GM12878 (cell line): Measurements from ENCODE around the gene GSE1. TPM values are rescaled to one million over a fixed set of nuclear protein-coding genes. Genes with fewer than 3 reads are reported as not detected.

Experiments used
- ATAC-seq: fragments of 200-7000 bp; cut with Tn5 transposase; 3 replicates; pipeline ENCODE4 v1.9.1; 2020; ENCODE audit warnings: mild to moderate bottlenecking, moderate library complexity
- BruUV-seq: library from RNA; stranded (reverse); fragments of 400-500 nt; replicated peaks from 2 replicates; lab custom pipeline; 2021; lab: Mats Ljungman, UMichigan
- CTCF ChIA-PET: fragments of 300-600 bp; sonication (Branson Sonifier 250); formaldehyde crosslinking; extraction: SDS; loops from one replicate; lab custom pipeline; 2021; ENCODE audit warnings: inconsistent platforms; lab: Yijun Ruan, JAX
- POLR2A ChIA-PET: fragments of 350-600 bp; formaldehyde crosslinking; extraction: SDS; loops from one replicate; lab custom pipeline; 2021; ENCODE audit warnings: inconsistent platforms; lab: Charles Lee
- RAD21 ChIA-PET: fragments of 300-600 bp; sonication (Branson Sonifier 250); formaldehyde crosslinking; loops from one replicate; lab custom pipeline; 2023; ENCODE audit warnings: antibody characterized with exemption; ENCODE audit not compliant: unreplicated experiment; lab: Charles Lee
- SMC1A ChIA-PET: fragments of 300-600 bp; sonication (Branson Sonifier 250); formaldehyde crosslinking; loops from one replicate; lab custom pipeline; 2023; ENCODE audit not compliant: unreplicated experiment, uncharacterized antibody; lab: Charles Lee
- DNase-seq: peaks from one replicate; pipeline ENCODE4 v3.0.0-alpha.2; 2011; ENCODE audit warnings: low read depth, low spot score
- FAIRE-seq: peaks from 3 replicates; lab custom pipeline; 2011; peaks lifted over from hg19 to GRCh38; lab: Jason Lieb, UNC
- H2AFZ ChIP-seq: 2 replicates; pipeline ENCODE4 v1.6.0; 2011; ENCODE audit warnings: low read depth, low read length, control low read depth; ENCODE audit not compliant: control insufficient read depth
- H3K27ac ChIP-seq: 2 replicates; pipeline ENCODE4 v1.5.1; 2011; ENCODE audit warnings: control low read depth; ENCODE audit not compliant: control insufficient read depth, insufficient read depth
- H3K27me3 ChIP-seq, 2 experiments: replicated peaks in 1 of 2; 2 replicates each; pipeline versions ENCODE4 v1.6.0 to v1.6.1; 2011; ENCODE audit warnings: low read length in 1 of 2; ENCODE audit not compliant: control insufficient read depth in 2 of 2, insufficient read depth in 2 of 2
- H3K36me3 ChIP-seq, 2 experiments: 2 replicates each; pipeline ENCODE4 v1.5.1; 2011; ENCODE audit warnings: low read length in 1 of 2; ENCODE audit not compliant: control insufficient read depth in 2 of 2, insufficient read depth in 2 of 2
- H3K4me1 ChIP-seq: 2 replicates; pipeline ENCODE4 v1.6.1; 2011; ENCODE audit warnings: mild to moderate bottlenecking, low read length, moderate library complexity, mixed read lengths; ENCODE audit not compliant: control insufficient read depth, insufficient read depth
- H3K4me2 ChIP-seq: 2 replicates; pipeline ENCODE4 v1.6.0; 2011; ENCODE audit warnings: control low read depth; ENCODE audit not compliant: control insufficient read depth, insufficient read depth
- H3K4me3 ChIP-seq: fragments of 200-600 bp; sonication (generic); 2 replicates; pipeline ENCODE4 v1.5.1; 2016
- H3K79me2 ChIP-seq: 2 replicates; pipeline ENCODE4 v1.6.0; 2011; ENCODE audit warnings: low read length; ENCODE audit not compliant: control insufficient read depth, insufficient read depth
- H3K9ac ChIP-seq: 2 replicates; pipeline ENCODE4 v1.8.0; 2011; ENCODE audit warnings: low read length, control low read depth, mixed read lengths; ENCODE audit not compliant: control insufficient read depth, insufficient read depth
- H3K9me3 ChIP-seq: replicated peaks from 3 replicates; pipeline ENCODE4 v1.5.1; 2011; ENCODE audit warnings: mild to moderate bottlenecking, low read length; ENCODE audit not compliant: control insufficient read depth, insufficient read depth
- H4K20me1 ChIP-seq: 2 replicates; pipeline ENCODE4 v1.6.0; 2011; ENCODE audit not compliant: control insufficient read depth, insufficient read depth
- CBFB ChIP-seq: IDR thresholded peaks from 2 replicates; pipeline ENCODE4 v1.6.1; 2016; ENCODE audit warnings: antibody characterized with exemption, low read depth
- MTA2 ChIP-seq: fragments of 450-650 bp; IDR thresholded peaks from 2 replicates; pipeline ENCODE4 v1.6.1; 2016; ENCODE audit warnings: low read depth, mild to moderate bottlenecking, moderate library complexity
- MYC ChIP-seq: IDR thresholded peaks from 2 replicates; pipeline ENCODE4 v1.6.1; 2011; ENCODE audit warnings: mild to moderate bottlenecking, low read length, moderate library complexity, inconsistent platforms; ENCODE audit not compliant: insufficient read depth, insufficient replicate concordance, insufficient read length, severe bottlenecking
- RUNX3 ChIP-seq: IDR thresholded peaks from 2 replicates; pipeline ENCODE4 v1.6.1; 2012; ENCODE audit warnings: low read length, inconsistent platforms
- SUZ12 ChIP-seq: fragments of 200-600 bp; sonication (generic); IDR thresholded peaks from one replicate; pipeline ENCODE4 v1.6.1; 2018; ENCODE audit warnings: antibody characterized with exemption, mild to moderate bottlenecking; ENCODE audit not compliant: unreplicated experiment
- WGBS: methylation state at CpG from one replicate; pipeline ENCODE4 v1.1.6; 2016; ENCODE audit warnings: low lambda C conversion rate; ENCODE audit not compliant: insufficient replicate concordance, insufficient coverage; ENCODE audit errors: missing lambda C conversion rate; 5-methylcytosine and 5-hydroxymethylcytosine counted together
- in situ Hi-C: fragments of 300-500 bp; cut with MboI; formaldehyde crosslinking; loops from 9 replicates; pipeline ENCODE4 v1.14.3; 2018; ENCODE audit warnings: mixed read lengths
- intact Hi-C: fragments of 100-400 bp; cut with micrococcal nuclease; formaldehyde crosslinking; loops from one replicate; pipeline ENCODE4 v1.14.2; 2022; ENCODE audit not compliant: unreplicated experiment
- polyA plus RNA-seq, 11 experiments: library from polyadenylated mRNA; depleted of rRNA in 4 of 11; unstranded in 6 of 11; stranded (reverse) in 5 of 11; fragments of >200 nt; fragmentation: Nextera tagmentation in 4 of 11; fragmentation: Illumina TruSeq in 1 of 11; extraction: Ambion mirVana in 4 of 11; extraction: Trizol in 1 of 11; gene quantifications; 1 replicate in 1 of 11; 2 replicates in 10 of 11; pipeline versions ENCODE4 v1.2.1 to v1.2.3, GENCODE V29; 2011 to 2016; ENCODE audit warnings: inconsistent platforms in 2 of 11, missing spikeins in 2 of 11, low read depth in 1 of 11
- total RNA-seq, 4 experiments: library from RNA; depleted of rRNA in 3 of 4; stranded (reverse); fragments of >200 nt in 3 of 4; fragmentation: Illumina TruSeq in 1 of 4; extraction: Trizol in 1 of 4; gene quantifications; 2 replicates each; pipeline versions ENCODE4 v1.2.1 to v1.2.3, GENCODE V29; 2013 to 2021

GSE1 gene
- total and polyA plus RNA-seq, 10 of the 15 experiments (the other 5 are each of a cell fraction or from before 2014, with no cell fraction given) = 4.6 to 58.7 (median 18.2) TPM

- Histone ChIP-seq H3K4me3 (no peak overlapping the region), H3K4me2 (no peak overlapping the region), H3K36me3 (peaks cover 0 to 15% of the 10 kb centered on the region in 2 experiments; a peak in 3 of 4 replicates), H3K9me3 (no peaks in the 10 kb centered on the region), H3K79me2 (no peaks in the 10 kb centered on the region; the same call in 1 of the 2 replicates), H2AFZ (no peak overlapping the region), H3K27me3 (no peaks in the 10 kb centered on the region), H3K4me1 (no peaks in the 10 kb centered on the region), H3K9ac (no peak overlapping the region), H4K20me1 (peaks cover 3% of the 10 kb centered on the region), H3K27ac (no peak overlapping the region)
- DNase-seq = no peak
- POLR2A ChIA-PET = no interaction called here
- SMC1A ChIA-PET = no interaction called here
- TF ChIP-seq SUZ12 (no peak), MTA2 (no peak)
- BruUV-seq = no TSS peak
- 94% methylated on average over 20 of the region's 21 CpGs for WGBS
- CTCF ChIA-PET = interaction anchor here (1.8 kb wide), 1 partner anchor 28 kb away, joined by 5 read pairs; no protein-coding TSS in a partner anchor
- in situ Hi-C loops = no loop called here
- ATAC-seq = no peak
- FAIRE-seq = no peak
- RAD21 ChIA-PET = no interaction called here
- intact Hi-C loops = no loop called here
Measured at GRCh38 chr16:85644093-85644712, 31.1 kb downstream of the GSE1 start.

GRCh38 chr16:85645021-85645589, 32.0 kb downstream of the GSE1 start:
- FAIRE-seq = no peak
- Histone ChIP-seq H3K79me2 (no peaks in the 10 kb centered on the region; the same call in 1 of the 2 replicates), H2AFZ (no peak overlapping the region), H3K4me2 (no peak overlapping the region), H3K27ac (no peak overlapping the region), H3K27me3 (no peaks in the 10 kb centered on the region), H3K36me3 (peaks cover 2 to 16% of the 10 kb centered on the region in 2 experiments; a peak in 3 of 4 replicates), H3K9ac (no peak overlapping the region), H3K4me3 (no peak overlapping the region), H3K4me1 (no peaks in the 10 kb centered on the region), H3K9me3 (no peaks in the 10 kb centered on the region), H4K20me1 (peaks cover 3% of the 10 kb centered on the region)
- 71% methylated on average over 19 of the region's 19 CpGs for WGBS
- DNase-seq = no peak
- in situ Hi-C loops = no loop called here
- intact Hi-C loops = no loop called here
- ChIA-PET SMC1A (no interaction called here), CTCF (no interaction called here), RAD21 (no interaction called here), POLR2A (no interaction called here)
- no peak for ATAC-seq
- no TSS peak for BruUV-seq
- no peak for TF ChIP-seq MYC
- 0 out of 2 replicates have a peak, but pooled peaks have one; percentile 6 for TF ChIP-seq RUNX3
- no peak for TF ChIP-seq CBFB
